Stimulated activated CD4-positive, alpha-beta T cell treated with anti-CD3 and anti-CD28 coated beads, Interleukin-2, amount 100 ng/mL, for 4 hours (primary cell): ENCODE measurements around the gene FBXO5.

Source experiments
- DNase-seq: peaks from one replicate; pipeline ENCODE4 v3.0.0-alpha.2; 2020; ENCODE audit warnings: low read depth

Gene FBXO5

GRCh38 chr6:152950240-152950639, 32.6 kb downstream of the FBXO5 start:
- DNase-seq, result no peak

GRCh38 chr6:152948150-152948768, 34.6 kb downstream of the FBXO5 start:
- DNase-seq, result no peak

- DNase-seq, result no peak
Observed at GRCh38 chr6:152946995-152947394, 35.8 kb downstream of the FBXO5 start.

- DNase-seq, result no peak
Observed at GRCh38 chr6:152946484-152946883, 36.4 kb downstream of the FBXO5 start.

- no peak for DNase-seq
Observed at GRCh38 chr6:152943260-152943897, 39.5 kb downstream of the FBXO5 start.

DNA sequence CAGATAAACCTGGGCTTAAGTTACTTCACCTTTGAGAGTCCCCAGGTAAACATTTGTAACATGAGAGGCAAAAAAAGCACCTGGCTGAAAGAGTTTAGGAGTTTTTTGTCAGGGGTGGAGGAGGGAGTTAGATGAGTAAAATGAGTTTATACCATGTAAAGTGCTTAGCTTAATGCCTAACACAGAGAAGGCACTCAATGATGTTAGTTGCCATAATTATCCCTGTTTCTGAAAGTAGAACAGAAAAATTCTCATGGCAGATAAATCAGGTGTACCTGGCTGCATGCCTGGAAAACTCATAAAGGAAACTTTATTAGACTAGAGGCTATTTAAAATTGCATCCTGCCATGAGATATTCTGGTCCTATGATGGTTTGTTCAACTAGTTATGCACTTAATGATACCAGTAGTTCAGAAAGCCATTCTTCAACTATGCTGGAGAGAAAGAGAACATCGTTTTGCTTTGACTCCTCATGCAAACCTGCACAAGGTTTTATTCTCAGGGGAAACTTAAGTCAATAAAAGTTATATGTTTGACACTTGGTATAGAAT, 40.4 kb downstream of the FBXO5 start:
- DNase-seq, result no peak

DNA sequence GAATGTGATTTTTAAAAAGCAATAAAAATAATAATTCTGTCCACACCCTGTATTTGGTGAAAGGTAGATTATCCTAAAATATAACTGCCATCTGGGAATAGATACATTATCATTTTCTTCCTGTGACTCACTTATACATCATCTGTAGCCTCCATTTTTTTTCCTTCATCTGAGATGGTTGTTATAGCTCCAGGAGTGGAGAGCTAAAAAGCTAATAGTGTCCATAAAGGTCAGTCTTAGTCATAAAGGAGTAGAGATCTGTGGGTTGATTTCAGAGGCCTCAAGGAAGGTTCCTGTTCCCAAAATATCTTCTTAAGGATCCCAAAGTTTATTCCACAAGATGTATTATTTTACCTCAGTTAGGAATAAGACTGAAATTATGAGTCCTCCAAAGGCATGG, 41.1 kb downstream of the FBXO5 start:
- DNase-seq, result no peak

DNA sequence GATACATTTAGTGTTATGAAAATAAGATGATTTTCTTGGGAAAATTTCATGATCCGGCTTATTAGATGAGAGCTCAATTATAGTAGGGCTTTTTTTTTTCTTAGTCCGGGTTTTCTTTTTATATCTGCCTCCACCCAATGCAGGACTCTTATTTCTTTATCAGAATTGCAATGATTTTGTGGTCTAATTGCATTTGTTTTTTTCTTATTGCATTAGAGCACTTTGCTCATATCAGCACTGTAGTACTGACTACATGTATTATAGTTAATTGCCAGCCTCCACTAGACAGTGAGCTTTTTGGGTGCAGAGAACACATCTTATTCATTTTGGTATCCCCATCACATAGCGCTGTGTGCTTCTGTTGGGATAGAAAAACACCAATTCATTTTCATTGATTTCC, 50.0 kb downstream of the FBXO5 start:
- DNase-seq, result no peak

DNA sequence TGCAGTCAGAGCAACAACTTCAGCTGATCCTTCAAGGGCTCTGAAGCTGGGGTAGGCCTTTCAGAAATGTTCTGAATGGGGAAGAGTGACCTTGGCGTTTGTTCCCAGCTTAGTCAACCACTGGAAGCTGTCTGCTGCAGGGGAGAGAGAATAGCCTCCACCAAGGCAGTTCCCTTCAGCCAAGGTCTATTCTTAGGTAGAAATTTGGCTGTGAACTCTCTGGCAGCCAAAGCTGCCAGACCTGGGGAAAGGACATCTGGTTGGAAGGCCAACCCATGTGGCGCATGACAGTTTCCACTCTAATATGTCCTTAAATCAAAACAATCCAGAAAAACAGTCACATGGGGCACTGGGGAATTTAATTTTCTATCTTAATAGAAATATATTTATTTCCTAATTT, 60.1 kb downstream of the FBXO5 start:
- no peak for DNase-seq
